Activated CD8-positive, alpha-beta memory T cell treated with anti-CD3 and anti-CD28 coated beads, Interleukin-2, amount 10 ng/mL, durations not matched to agents 7 days and 5 days (primary cell): ENCODE data around the gene GSC2. TPM values are rescaled to one million over a fixed set of nuclear protein-coding genes. Genes with fewer than 3 reads are reported as not detected.

Experiments
- ATAC-seq: fragments of 150-1000 bp; cut with Tn5 transposase; one replicate; pipeline ENCODE4 v1.10.0; 2021; ENCODE audit warnings: moderate library complexity
- CTCF ChIA-PET: fragments of 350-600 bp; sonication (Branson Sonifier 250); formaldehyde crosslinking; loops from one replicate; lab custom pipeline; 2021; ENCODE audit warnings: antibody characterized with exemption; lab: Charles Lee
- DNase-seq: peaks from one replicate; pipeline ENCODE4 v3.0.0-alpha.2; 2020
- H3K27ac Mint-ChIP-seq: one replicate; pipeline ENCODE4 v1.8.0; 2021; ENCODE audit warnings: mild to moderate bottlenecking, mixed read lengths
- H3K27me3 Mint-ChIP-seq: one replicate; pipeline ENCODE4 v1.8.0; 2021; ENCODE audit warnings: mixed read lengths
- H3K36me3 Mint-ChIP-seq: one replicate; pipeline ENCODE4 v1.8.0; 2021; ENCODE audit warnings: mild to moderate bottlenecking, mixed read lengths
- H3K4me1 Mint-ChIP-seq: one replicate; pipeline ENCODE4 v1.8.0; 2021; ENCODE audit warnings: mixed read lengths
- H3K4me3 Mint-ChIP-seq: one replicate; pipeline ENCODE4 v1.8.0; 2021; ENCODE audit warnings: mild to moderate bottlenecking, moderate library complexity, mixed read lengths
- H3K9me3 Mint-ChIP-seq: one replicate; pipeline ENCODE4 v1.8.0; 2022; ENCODE audit warnings: low read depth, mixed read lengths
- total RNA-seq, 2 experiments: library from RNA; stranded (reverse); gene quantifications; one replicate each; pipeline ENCODE4 v1.2.3, GENCODE V29; 2021

The GSC2 gene
- total RNA-seq, 2 experiments from 2014 or later: not detected

- DNase-seq (peak; percentile 97), ATAC-seq (peak; percentile 98)
- Mint-ChIP-seq H3K4me1 (peaks cover 38% of the 10 kb centered on the region), H3K27ac (peak within 1 kb of the TSS; percentile 78), H3K4me3 (peak within 1 kb of the TSS; percentile 87), H3K27me3 (peaks cover 3% of the 10 kb centered on the region), H3K9me3 (no peaks in the 10 kb centered on the region), H3K36me3 (no peaks in the 10 kb centered on the region)
- CTCF ChIA-PET: interaction anchor here (1.0 to 1.2 kb wide), 4 partner anchors 22 to 342 kb away, joined by 3 to 5 read pairs (median 3); partner anchors contain the start of genes ESS2 and SLC25A1
Observed at GRCh38 chr22:19122143-19122751, 27.8 kb downstream of the GSC2 start, which contains the start of gene DGCR2. DGCR2 (minus strand) TSS chr22:19122412; CDS start chr22:19122206, 206 bp downstream.

- Mint-ChIP-seq H3K4me3 (peak overlapping the region; percentile 87), H3K9me3 (no peaks in the 10 kb centered on the region), H3K27ac (peak overlapping the region; percentile 78), H3K4me1 (peaks cover 41% of the 10 kb centered on the region), H3K27me3 (peaks cover 3% of the 10 kb centered on the region), H3K36me3 (no peaks in the 10 kb centered on the region)
- ATAC-seq: peak; percentile 28
- CTCF ChIA-PET: interaction anchor here (1.0 to 1.1 kb wide), 3 partner anchors 23 to 342 kb away, joined by 3 read pairs; partner anchors contain the start of gene ESS2
- peak; percentile 53 for DNase-seq
Observed at GRCh38 chr22:19121631-19122142, 28.4 kb downstream of the GSC2 start.

GRCh38 chr22:19120829-19121630 lies 29.1 kb downstream of the GSC2 start:
- no peak for DNase-seq

GRCh38 chr22:19119949-19120348 lies 30.1 kb downstream of the GSC2 start:
- DNase-seq: no peak
- Mint-ChIP-seq H3K4me1 (peaks cover 49% of the 10 kb centered on the region), H3K9me3 (no peaks in the 10 kb centered on the region), H3K4me3 (peak overlapping the region; percentile 59), H3K36me3 (no peaks in the 10 kb centered on the region), H3K27me3 (peaks cover 3% of the 10 kb centered on the region), H3K27ac (no peak overlapping the region)
- no peak for ATAC-seq
- CTCF ChIA-PET: interaction anchor here (1.3 kb wide), 1 partner anchor 24 kb away, joined by 4 read pairs; the partner anchor contains the start of gene ESS2

More at GRCh38 chr22:19120829-19121630, 29.1 kb downstream of the GSC2 start:
- H3K27ac Mint-ChIP-seq: peak overlapping the region; percentile 78
- no peaks in the 10 kb centered on the region for H3K36me3 Mint-ChIP-seq
- peaks cover 3% of the 10 kb centered on the region for H3K27me3 Mint-ChIP-seq
- peaks cover 46% of the 10 kb centered on the region for H3K4me1 Mint-ChIP-seq
- ATAC-seq: no peak
- CTCF ChIA-PET: interaction anchor here (1.0 to 1.3 kb wide), 2 partner anchors 23 to 31 kb away, joined by 3 to 4 read pairs; partner anchors contain the start of gene ESS2
- peak overlapping the region; percentile 87 for H3K4me3 Mint-ChIP-seq
- H3K9me3 Mint-ChIP-seq: no peaks in the 10 kb centered on the region

GRCh38 chr22:19118329-19118880 lies 31.7 kb downstream of the GSC2 start:
- Mint-ChIP-seq H3K4me3 (no peak overlapping the region), H3K9me3 (no peaks in the 10 kb centered on the region), H3K36me3 (no peaks in the 10 kb centered on the region), H3K4me1 (peaks cover 54% of the 10 kb centered on the region), H3K27ac (no peak overlapping the region), H3K27me3 (no peaks in the 10 kb centered on the region)
- DNase-seq (no peak), ATAC-seq (no peak)
- CTCF ChIA-PET: interaction anchor here (1.1 kb wide), 1 partner anchor 25 kb away, joined by 3 read pairs; no protein-coding TSS in a partner anchor

- Mint-ChIP-seq H3K4me3 (no peak overlapping the region), H3K27ac (no peak overlapping the region), H3K4me1 (peaks cover 56% of the 10 kb centered on the region), H3K9me3 (no peaks in the 10 kb centered on the region), H3K36me3 (peaks cover 2% of the 10 kb centered on the region), H3K27me3 (no peaks in the 10 kb centered on the region)
- CTCF ChIA-PET: interaction anchor here (0.8 to 1.1 kb wide), 2 partner anchors 26 to 27 kb away, joined by 3 to 5 read pairs; partner anchors contain the start of gene ESS2
- DNase-seq (no peak), ATAC-seq (no peak)
Observed at GRCh38 chr22:19117111-19117512, 33.0 kb downstream of the GSC2 start.

- no peak for DNase-seq
- peak; percentile 65 for ATAC-seq
- Mint-ChIP-seq H3K4me3 (no peak overlapping the region), H3K9me3 (no peaks in the 10 kb centered on the region), H3K4me1 (peaks cover 56% of the 10 kb centered on the region), H3K27ac (no peak overlapping the region), H3K36me3 (peaks cover 2% of the 10 kb centered on the region), H3K27me3 (no peaks in the 10 kb centered on the region)
- CTCF ChIA-PET: interaction anchor here (0.7 to 2.3 kb wide), 2 partner anchors 18 to 29 kb away, joined by 3 to 11 read pairs; partner anchors contain the start of gene ESS2
Observed at GRCh38 chr22:19115628-19116027, 34.5 kb downstream of the GSC2 start.

- no peak for ATAC-seq
- Mint-ChIP-seq H3K4me1 (peaks cover 54% of the 10 kb centered on the region), H3K27ac (no peak overlapping the region), H3K9me3 (no peaks in the 10 kb centered on the region), H3K36me3 (peaks cover 2% of the 10 kb centered on the region), H3K27me3 (no peaks in the 10 kb centered on the region), H3K4me3 (no peak overlapping the region)
- DNase-seq: no peak
- CTCF ChIA-PET: interaction anchor here (0.7 to 2.3 kb wide), 2 partner anchors 17 to 29 kb away, joined by 3 to 11 read pairs; partner anchors contain the start of gene ESS2
Observed at GRCh38 chr22:19114984-19115552, 35.0 kb downstream of the GSC2 start.

- CTCF ChIA-PET: interaction anchor here (0.7 kb wide), 1 partner anchor 31 kb away, joined by 3 read pairs; the partner anchor contains the start of gene ESS2
- Mint-ChIP-seq H3K9me3 (no peaks in the 10 kb centered on the region), H3K27ac (no peak overlapping the region), H3K4me1 (peaks cover 57% of the 10 kb centered on the region), H3K36me3 (peaks cover 2% of the 10 kb centered on the region), H3K27me3 (no peaks in the 10 kb centered on the region), H3K4me3 (no peak overlapping the region)
- ATAC-seq (no peak), DNase-seq (no peak)
Observed at GRCh38 chr22:19113429-19113828, 36.7 kb downstream of the GSC2 start.

- no peak overlapping the region for H3K4me3 Mint-ChIP-seq
- H3K4me1 Mint-ChIP-seq: peaks cover 56% of the 10 kb centered on the region
- CTCF ChIA-PET: interaction anchor here (0.8 kb wide), 1 partner anchor 33 kb away, joined by 3 read pairs; the partner anchor contains the start of gene ESS2
- no peaks in the 10 kb centered on the region for H3K27me3 Mint-ChIP-seq
- ATAC-seq (no peak), DNase-seq (no peak)
- H3K9me3 Mint-ChIP-seq: no peaks in the 10 kb centered on the region
- no peak overlapping the region for H3K27ac Mint-ChIP-seq
- peaks cover 3% of the 10 kb centered on the region for H3K36me3 Mint-ChIP-seq
Observed at GRCh38 chr22:19111584-19111983, 38.5 kb downstream of the GSC2 start.

- no peak for DNase-seq
- H3K27me3 Mint-ChIP-seq: no peaks in the 10 kb centered on the region
- ATAC-seq: no peak
- H3K27ac Mint-ChIP-seq: peak overlapping the region; percentile 62
- CTCF ChIA-PET: interaction anchor here (0.8 kb wide), 1 partner anchor 34 kb away, joined by 3 read pairs; the partner anchor contains the start of gene ESS2
- peaks cover 3% of the 10 kb centered on the region for H3K36me3 Mint-ChIP-seq
- H3K4me1 Mint-ChIP-seq: peaks cover 57% of the 10 kb centered on the region
- no peaks in the 10 kb centered on the region for H3K9me3 Mint-ChIP-seq
- H3K4me3 Mint-ChIP-seq: no peak overlapping the region
Observed at GRCh38 chr22:19111140-19111539, 39.0 kb downstream of the GSC2 start.

GRCh38 chr22:19110646-19111045 lies 39.4 kb downstream of the GSC2 start:
- Mint-ChIP-seq H3K27ac (peak overlapping the region; percentile 62), H3K4me3 (no peak overlapping the region), H3K27me3 (no peaks in the 10 kb centered on the region), H3K4me1 (peaks cover 56% of the 10 kb centered on the region), H3K9me3 (no peaks in the 10 kb centered on the region), H3K36me3 (peaks cover 3% of the 10 kb centered on the region)
- CTCF ChIA-PET: interaction anchor here (0.8 to 1.4 kb wide), 4 partner anchors 34 to 468 kb away, joined by 3 to 4 read pairs (median 3); partner anchors contain the start of gene ESS2
- DNase-seq (no peak), ATAC-seq (no peak)
